Cardiac fibroblast (primary cell): Measurements from ENCODE around the gene SBK2.
A peak's percentile ranks its signal among the peaks of the same experiment; 100 is the strongest.
"Not testable (repeated sequence)": the region's sequence is repeated elsewhere in the genome, so short reads cannot be mapped to it uniquely, and the experiment has no call there.

Experiments used
- DNase-seq, 2 donors: peaks; one replicate each; pipeline versions ENCODE4 v3.0.0 to v3.0.0-alpha.2; 2010; ENCODE audit warnings: low read depth in 2 of 2
- H3K4me3 ChIP-seq, 2 donors: replicated peaks in 1 of 2; 1 replicate in 1 of 2; 2 replicates in 1 of 2; pipeline ENCODE4 v1.5.1; 2011; ENCODE audit warnings: low read depth in 2 of 2, low read length in 2 of 2, mild to moderate bottlenecking in 2 of 2, moderate library complexity in 1 of 2
- CTCF ChIP-seq: IDR thresholded peaks from one replicate; pipeline ENCODE4 v1.5.1; 2011; ENCODE audit warnings: low read depth, mild to moderate bottlenecking, low read length, inconsistent platforms

The SBK2 gene

GRCh38 chr19:55500368-55500952 lies 36.5 kb downstream of the SBK2 start:
- DNase-seq: no peak
- no peak for TF ChIP-seq CTCF
- H3K4me3 ChIP-seq: no peak overlapping the region

GRCh38 chr19:55498246-55498840 lies 38.6 kb downstream of the SBK2 start:
- no peak for TF ChIP-seq CTCF
- H3K4me3 ChIP-seq: no peak overlapping the region
- DNase-seq: no peak

DNA sequence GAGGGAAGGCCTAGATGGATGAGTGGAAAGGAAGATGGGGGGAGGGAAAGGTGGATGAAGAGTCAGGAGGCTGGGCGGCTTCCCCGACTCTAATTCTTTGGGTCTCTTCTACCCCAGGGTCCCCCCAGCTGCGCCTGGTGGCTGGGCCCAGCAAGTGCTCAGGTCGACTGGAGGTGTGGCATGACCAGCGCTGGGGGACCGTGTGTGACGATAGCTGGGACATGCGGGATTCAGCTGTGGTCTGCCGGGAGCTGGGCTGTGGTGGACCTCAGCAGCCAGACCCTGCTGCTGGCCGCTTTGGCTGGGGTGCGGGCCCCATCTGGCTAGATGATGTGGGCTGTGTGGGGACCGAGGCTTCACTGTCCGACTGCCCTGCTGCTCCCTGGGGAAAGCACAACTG lies 39.2 kb downstream of the SBK2 start:
- DNase-seq: no peak
- no peak for TF ChIP-seq CTCF
- no peak overlapping the region for H3K4me3 ChIP-seq

DNA sequence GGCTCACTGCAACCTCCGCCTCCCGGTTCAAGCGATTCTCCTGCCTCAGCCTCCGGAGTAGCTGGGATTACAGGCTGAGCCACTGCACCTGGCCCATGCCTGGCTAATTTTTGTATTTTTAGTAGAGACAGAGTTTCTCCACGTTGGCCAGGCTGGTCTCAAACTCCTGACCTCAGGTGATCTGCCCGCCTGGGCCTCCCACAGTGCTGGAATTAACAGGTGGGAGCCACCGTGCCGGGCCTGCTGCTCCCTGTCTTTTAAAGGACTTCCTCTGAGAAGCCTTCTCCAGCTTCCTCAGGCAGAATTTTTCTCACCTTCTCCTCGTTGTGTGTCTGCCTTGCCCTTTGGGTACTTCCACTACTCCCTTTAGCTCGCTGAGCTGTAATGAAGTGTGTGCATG lies 40.1 kb downstream of the SBK2 start:
- DNase-seq, H3K4me3 ChIP-seq: not testable (repeated sequence)

DNA sequence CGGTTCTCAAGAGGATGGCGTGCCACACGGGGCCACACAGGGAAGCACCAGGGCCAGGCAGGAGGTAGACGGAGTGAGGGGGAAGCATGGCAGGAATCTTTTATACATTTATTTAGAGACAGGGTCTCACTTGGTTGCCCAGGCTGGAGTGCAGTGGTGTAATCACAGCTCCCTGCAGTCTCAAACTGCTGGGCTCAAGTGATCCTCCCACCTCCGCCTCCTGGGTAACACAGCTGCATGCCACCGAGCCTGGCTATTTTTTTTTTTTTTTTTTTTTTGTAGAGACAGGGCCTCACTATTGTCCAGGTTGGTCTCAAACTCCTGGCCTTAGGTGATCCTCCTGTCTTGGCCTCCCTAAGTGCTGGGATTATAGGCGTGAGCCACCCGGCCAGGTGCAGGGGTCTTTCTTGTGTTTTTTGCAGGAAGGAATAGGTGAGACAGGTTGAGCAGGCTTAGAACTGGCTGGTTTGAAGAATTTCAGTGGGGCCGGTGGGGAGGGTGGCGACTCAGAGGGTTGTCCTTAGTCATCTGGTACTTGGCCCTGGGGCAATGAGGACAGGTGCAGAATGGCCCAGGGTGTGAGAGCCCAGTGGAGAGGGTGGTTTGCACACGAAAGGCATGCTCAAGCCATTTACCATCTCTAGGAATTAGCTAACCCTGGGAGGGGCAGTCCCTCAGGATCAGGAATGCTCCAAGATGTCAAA lies 41.1 kb downstream of the SBK2 start:
- no peak for DNase-seq
- H3K4me3 ChIP-seq: no peak overlapping the region
- no peak for TF ChIP-seq CTCF

GRCh38 chr19:55494172-55494761 lies 42.7 kb downstream of the SBK2 start:
- TF ChIP-seq CTCF: no peak
- H3K4me3 ChIP-seq: peak overlapping the region; percentile 44 to 62
- DNase-seq: peak; percentile 84 to 94

GRCh38 chr19:55493645-55494171 lies 43.2 kb downstream of the SBK2 start:
- DNase-seq: peak in 1 of 2 donors; percentile 60
- no peak for TF ChIP-seq CTCF
- H3K4me3 ChIP-seq: peak overlapping the region; percentile 44 to 62
